Measurements from ENCODE around the gene SCAND1.

DNA sequence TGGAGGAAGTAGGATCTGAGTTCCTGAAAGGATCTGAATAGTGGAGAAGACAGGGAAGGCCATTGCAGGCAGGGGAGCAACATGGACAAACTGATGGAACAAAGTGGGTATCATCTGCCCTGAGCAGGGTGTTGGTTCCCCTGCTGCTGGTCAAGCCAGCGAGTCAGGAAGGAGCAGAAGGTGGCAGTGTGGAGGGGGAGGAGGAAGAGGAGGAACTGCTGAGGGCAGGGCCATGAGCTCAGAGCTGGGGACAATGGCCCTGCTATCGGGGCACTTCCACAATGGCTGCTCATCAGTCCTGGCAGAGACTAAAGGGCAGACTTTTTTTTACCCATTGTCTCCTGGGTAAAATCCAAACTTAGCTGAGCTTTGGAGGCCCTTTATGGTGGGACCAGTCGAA lies 27.7 kb upstream of the SCAND1 start:
- TF ChIP-seq, protein P1, sequence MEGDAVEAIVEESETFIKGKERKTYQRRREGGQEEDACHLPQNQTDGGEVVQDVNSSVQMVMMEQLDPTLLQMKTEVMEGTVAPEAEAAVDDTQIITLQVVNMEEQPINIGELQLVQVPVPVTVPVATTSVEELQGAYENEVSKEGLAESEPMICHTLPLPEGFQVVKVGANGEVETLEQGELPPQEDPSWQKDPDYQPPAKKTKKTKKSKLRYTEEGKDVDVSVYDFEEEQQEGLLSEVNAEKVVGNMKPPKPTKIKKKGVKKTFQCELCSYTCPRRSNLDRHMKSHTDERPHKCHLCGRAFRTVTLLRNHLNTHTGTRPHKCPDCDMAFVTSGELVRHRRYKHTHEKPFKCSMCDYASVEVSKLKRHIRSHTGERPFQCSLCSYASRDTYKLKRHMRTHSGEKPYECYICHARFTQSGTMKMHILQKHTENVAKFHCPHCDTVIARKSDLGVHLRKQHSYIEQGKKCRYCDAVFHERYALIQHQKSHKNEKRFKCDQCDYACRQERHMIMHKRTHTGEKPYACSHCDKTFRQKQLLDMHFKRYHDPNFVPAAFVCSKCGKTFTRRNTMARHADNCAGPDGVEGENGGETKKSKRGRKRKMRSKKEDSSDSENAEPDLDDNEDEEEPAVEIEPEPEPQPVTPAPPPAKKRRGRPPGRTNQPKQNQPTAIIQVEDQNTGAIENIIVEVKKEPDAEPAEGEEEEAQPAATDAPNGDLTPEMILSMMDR (IDR thresholded peaks at IDR 0.05) = no peak
- TF ChIP-seq POLR2A (IDR thresholded peaks at IDR 0.05) = no peak
